ENCODE measurements around the gene PRR29. TPM values are rescaled to one million over a fixed set of nuclear protein-coding genes. Genes with fewer than 3 reads are reported as not detected.
"Not testable (repeated sequence)": the region's sequence is repeated elsewhere in the genome, so short reads cannot be mapped to it uniquely, and the experiment has no call there.

The PRR29 gene
- total RNA-seq, 2 experiments from 2014 or later, result 0.36 to 0.93 TPM

- Mint-ChIP-seq H3K27ac (peak overlapping the region; percentile 46), H3K36me3 (peaks cover 5% of the 10 kb centered on the region), H3K4me1 (peaks cover 19% of the 10 kb centered on the region), H3K4me3 (peak overlapping the region; percentile 89), H3K27me3 (no peaks in the 10 kb centered on the region), H3K9me3 (no peaks in the 10 kb centered on the region)
- DNase-seq, result no peak
Observed at GRCh38 chr17:63999680-64000531, 1.8 kb downstream of the PRR29 start.

- no peak overlapping the region for H3K27ac Mint-ChIP-seq
- peaks cover 19% of the 10 kb centered on the region for H3K4me1 Mint-ChIP-seq
- peaks cover 5% of the 10 kb centered on the region for H3K36me3 Mint-ChIP-seq
- H3K9me3 Mint-ChIP-seq, result no peaks in the 10 kb centered on the region
- no peaks in the 10 kb centered on the region for H3K27me3 Mint-ChIP-seq
- DNase-seq, result no peak
- H3K4me3 Mint-ChIP-seq, result no peak overlapping the region
Observed at GRCh38 chr17:64001091-64001579, 3.0 kb downstream of the PRR29 start.

GRCh38 chr17:64001763-64002529 lies 3.8 kb downstream of the PRR29 start:
- H3K9me3 Mint-ChIP-seq, result no peaks in the 10 kb centered on the region
- no peak for DNase-seq
- H3K27me3 Mint-ChIP-seq, result no peaks in the 10 kb centered on the region
- H3K4me1 Mint-ChIP-seq, result peaks cover 24% of the 10 kb centered on the region
- H3K27ac Mint-ChIP-seq, result peak overlapping the region; percentile 48
- H3K36me3 Mint-ChIP-seq, result peaks cover 5% of the 10 kb centered on the region
- no peak overlapping the region for H3K4me3 Mint-ChIP-seq

- no peaks in the 10 kb centered on the region for H3K9me3 Mint-ChIP-seq
- peaks cover 20% of the 10 kb centered on the region for H3K4me1 Mint-ChIP-seq
- H3K4me3 Mint-ChIP-seq, result no peak overlapping the region
- no peaks in the 10 kb centered on the region for H3K27me3 Mint-ChIP-seq
- H3K27ac Mint-ChIP-seq, result no peak overlapping the region
- no peak for DNase-seq
- H3K36me3 Mint-ChIP-seq, result peaks cover 5% of the 10 kb centered on the region
Observed at GRCh38 chr17:64002658-64003525, 4.7 kb downstream of the PRR29 start.

GRCh38 chr17:64003526-64004121 lies 5.5 kb downstream of the PRR29 start:
- Mint-ChIP-seq H3K4me3 (no peak overlapping the region), H3K27ac (peak overlapping the region; percentile 8), H3K4me1 (peaks cover 22% of the 10 kb centered on the region), H3K9me3 (no peaks in the 10 kb centered on the region), H3K27me3 (no peaks in the 10 kb centered on the region), H3K36me3 (peaks cover 7% of the 10 kb centered on the region)
- DNase-seq, result no peak

- Mint-ChIP-seq H3K9me3 (no peaks in the 10 kb centered on the region), H3K4me3 (no peak overlapping the region), H3K27me3 (no peaks in the 10 kb centered on the region), H3K4me1 (peaks cover 21% of the 10 kb centered on the region), H3K36me3 (peaks cover 7% of the 10 kb centered on the region), H3K27ac (peak overlapping the region; percentile 8)
- DNase-seq, result no peak
Observed at GRCh38 chr17:64004218-64004770, 6.1 kb downstream of the PRR29 start.

GRCh38 chr17:64004903-64005733 lies 7.0 kb downstream of the PRR29 start:
- peaks cover 11% of the 10 kb centered on the region for H3K36me3 Mint-ChIP-seq
- H3K4me3 Mint-ChIP-seq, result no peak overlapping the region
- H3K9me3 Mint-ChIP-seq, result no peaks in the 10 kb centered on the region
- peak overlapping the region; percentile 25 for H3K27ac Mint-ChIP-seq
- DNase-seq, result no peak
- H3K4me1 Mint-ChIP-seq, result peaks cover 23% of the 10 kb centered on the region
- H3K27me3 Mint-ChIP-seq, result no peaks in the 10 kb centered on the region

GRCh38 chr17:64005734-64006167 lies 7.6 kb downstream of the PRR29 start:
- Mint-ChIP-seq H3K4me1 (peaks cover 28% of the 10 kb centered on the region), H3K4me3 (no peak overlapping the region), H3K36me3 (peaks cover 16% of the 10 kb centered on the region), H3K27me3 (no peaks in the 10 kb centered on the region), H3K27ac (no peak overlapping the region), H3K9me3 (no peaks in the 10 kb centered on the region)
- no peak for DNase-seq

- H3K36me3 Mint-ChIP-seq, result peaks cover 23% of the 10 kb centered on the region
- no peaks in the 10 kb centered on the region for H3K9me3 Mint-ChIP-seq
- no peak overlapping the region for H3K27ac Mint-ChIP-seq
- peaks cover 36% of the 10 kb centered on the region for H3K4me1 Mint-ChIP-seq
- no peak for DNase-seq
- H3K27me3 Mint-ChIP-seq, result no peaks in the 10 kb centered on the region
- no peak overlapping the region for H3K4me3 Mint-ChIP-seq
Observed at GRCh38 chr17:64006361-64007088, 8.4 kb downstream of the PRR29 start.

GRCh38 chr17:64007089-64007837 lies 9.1 kb downstream of the PRR29 start:
- peaks cover 28% of the 10 kb centered on the region for H3K36me3 Mint-ChIP-seq
- peak overlapping the region; percentile 38 for H3K27ac Mint-ChIP-seq
- H3K4me1 Mint-ChIP-seq, result peaks cover 41% of the 10 kb centered on the region
- H3K27me3 Mint-ChIP-seq, H3K9me3 Mint-ChIP-seq, DNase-seq, H3K4me3 Mint-ChIP-seq: not testable (repeated sequence)

- peaks cover 31% of the 10 kb centered on the region for H3K36me3 Mint-ChIP-seq
- H3K27ac Mint-ChIP-seq, result peak overlapping the region; percentile 34
- no peaks in the 10 kb centered on the region for H3K9me3 Mint-ChIP-seq
- DNase-seq, result no peak
- no peaks in the 10 kb centered on the region for H3K27me3 Mint-ChIP-seq
- no peak overlapping the region for H3K4me3 Mint-ChIP-seq
- H3K4me1 Mint-ChIP-seq, result peaks cover 41% of the 10 kb centered on the region
Observed at GRCh38 chr17:64007838-64008282, 9.7 kb downstream of the PRR29 start.

GRCh38 chr17:64008346-64008745 lies 10.2 kb downstream of the PRR29 start:
- Mint-ChIP-seq H3K4me1 (peaks cover 45% of the 10 kb centered on the region), H3K36me3 (peaks cover 33% of the 10 kb centered on the region), H3K4me3 (no peak overlapping the region), H3K27ac (no peak overlapping the region), H3K9me3 (no peaks in the 10 kb centered on the region), H3K27me3 (no peaks in the 10 kb centered on the region)
- DNase-seq, result no peak

Data from activated naive CD8-positive, alpha-beta T cell treated with anti-CD3 and anti-CD28 coated beads for 36 hours (primary cell).